Measurements from ENCODE around the gene SND1. TPM values are rescaled to one million over a fixed set of nuclear protein-coding genes. Genes with fewer than 3 reads are reported as not detected.

The SND1 gene
- total and polyA plus RNA-seq, 2 donors (not counting 3 experiments of a cell fraction or from before 2014, with no cell fraction given) = 116 to 249 TPM

- Histone ChIP-seq H3K36me3 (ENCODE audit: control insufficient read depth in 2 of 2, extremely low read depth in 1 of 2, insufficient read depth in 2 of 2, low read length in 2 of 2) (no peaks in the 10 kb centered on the region), H3K27ac (ENCODE audit: insufficient read depth, low read depth, low read length) (no peak overlapping the region), H3K4me3 (replicated peaks in 1 of 3; ENCODE audit: insufficient read depth in 1 of 3, low read depth in 1 of 3, low read length in 3 of 3) (no peak overlapping the region), H3K9me1 (replicated peaks; ENCODE audit: control insufficient read depth, extremely low read depth, insufficient read depth, low read length) (no peaks in the 10 kb centered on the region), H2AFZ (ENCODE audit: low read depth, low read length) (no peak overlapping the region), H3K4me2 (ENCODE audit: insufficient read depth, low read length) (no peak overlapping the region), H3K9me3 (replicated peaks; ENCODE audit: control insufficient read depth, insufficient read depth, low read length) (no peaks in the 10 kb centered on the region), H3K9ac (replicated peaks; ENCODE audit: extremely low read depth, insufficient read depth, low read length) (no peak overlapping the region), H4K20me1 (replicated peaks; ENCODE audit: control insufficient read depth, extremely low read depth, insufficient read depth, low read length) (peaks cover 4% of the 10 kb centered on the region), H3K4me1 (ENCODE audit: control insufficient read depth, extremely low read depth, insufficient read depth, low read length) (peaks cover 6% of the 10 kb centered on the region), H3K79me2 (ENCODE audit: control insufficient read depth, insufficient read depth, low read length) (no peaks in the 10 kb centered on the region), H3K27me3 (ENCODE audit: control insufficient read depth in 2 of 2, insufficient read depth in 2 of 2, low read length in 2 of 2) (no peaks in the 10 kb centered on the region)
- TF ChIP-seq EZH2 (IDR thresholded peaks at IDR 0.05; ENCODE audit: borderline replicate concordance, low read depth, low read length, severe bottlenecking) (no peak), JUN (IDR thresholded peaks at IDR 0.05; ENCODE audit: borderline replicate concordance, insufficient read depth, insufficient read length, low read depth) (no peak), FOS (IDR thresholded peaks at IDR 0.05; ENCODE audit: borderline replicate concordance, insufficient read depth, low read length) (no peak), GATA2 (IDR thresholded peaks at IDR 0.05; ENCODE audit: insufficient read depth, insufficient read length, low read depth, low read length) (no peak), POLR2A (IDR thresholded peaks at IDR 0.05; ENCODE audit: low read depth, low read length) (no peak), MYC (IDR thresholded peaks at IDR 0.05; ENCODE audit: low read depth, low read length) (no peak), MAX (IDR thresholded peaks at IDR 0.05; ENCODE audit: insufficient read depth, insufficient read length) (no peak), CTCF (IDR thresholded peaks at IDR 0.05; ENCODE audit: extremely low read depth in 1 of 2, insufficient read depth in 1 of 2, low read depth in 1 of 2, low read length in 2 of 2) (no peak), POLR2AphosphoS5 (IDR thresholded peaks at IDR 0.05; ENCODE audit: insufficient read depth, low read depth, low read length) (no peak)
- DNase-seq (ENCODE audit: low read depth, low spot score) (no peak), FAIRE-seq (no peak)
- no TSS peak for BruUV-seq (replicated peaks)
- intact Hi-C loops (cut with micrococcal nuclease) (loop anchor here (5.0 to 10.0 kb wide), 2 partner anchors 99 to 448 kb away; partner anchors contain the start of genes ARF5 and GCC1), dilution Hi-C loops (cut with MboI; ENCODE audit: extremely low pct_ligation_motif_present, low sequenced_read_pairs) (no loop called here)
- CTCF ChIA-PET = interaction anchor here (1.6 kb wide), 1 partner anchor 102 kb away, joined by 4 read pairs; no protein-coding TSS in a partner anchor
- POLR2A ChIA-PET = no interaction called here
These were observed 381.3 kb downstream of the SND1 start for GRCh38 chr7:128033246-128033645.

All from endothelial cell of umbilical vein (primary cell).